Renal pelvis (tissue), 4 donors: Measurements from ENCODE around the gene RASGRF1. TPM values are rescaled to one million over a fixed set of nuclear protein-coding genes. Genes with fewer than 3 reads are reported as not detected.
"Not testable (repeated sequence)": the region's sequence is repeated elsewhere in the genome, so short reads cannot be mapped to it uniquely, and the experiment has no call there.

Experiments used
- DNase-seq: peaks from one replicate; pipeline ENCODE4 v3.0.0-alpha.2; 2013
- polyA plus RNA-seq, 3 donors: library from polyadenylated mRNA; unstranded; fragments of 120-200 nt; gene quantifications; one replicate each; pipeline ENCODE4 v1.2.1, GENCODE V29; 2013; ENCODE audit not compliant: insufficient read length in 3 of 3

Gene RASGRF1
- polyA plus RNA-seq, 3 donors, result 0.40 to 0.51 (median 0.41) TPM

DNA sequence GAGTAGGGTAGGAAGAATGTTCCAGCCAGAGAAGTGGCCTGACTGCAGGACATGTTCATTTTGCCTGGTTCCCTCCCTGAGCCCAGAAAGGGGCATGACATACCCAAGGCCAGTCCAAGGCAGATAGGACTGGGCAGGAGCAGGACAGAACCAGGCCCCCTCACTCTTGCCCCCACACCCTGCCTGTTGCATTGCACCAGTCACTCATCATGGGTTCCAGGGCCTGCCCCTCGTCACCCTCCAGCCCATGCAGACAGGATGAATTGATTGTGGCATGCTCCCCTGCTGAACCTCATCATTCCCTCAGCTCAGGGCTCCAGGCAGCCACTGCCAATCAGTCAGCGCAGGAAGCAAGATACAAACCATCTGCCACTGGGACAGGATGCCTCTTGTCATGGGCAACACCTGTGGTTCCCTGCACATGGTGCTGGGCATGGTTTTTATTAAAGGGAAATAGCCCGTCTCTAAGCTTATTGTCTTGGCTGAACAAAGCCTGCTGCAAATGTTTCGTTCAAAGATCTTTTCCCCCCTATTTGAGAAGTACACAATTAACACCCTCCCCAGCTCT lies 48.9 kb downstream of the RASGRF1 start:
- DNase-seq, result no peak

DNA sequence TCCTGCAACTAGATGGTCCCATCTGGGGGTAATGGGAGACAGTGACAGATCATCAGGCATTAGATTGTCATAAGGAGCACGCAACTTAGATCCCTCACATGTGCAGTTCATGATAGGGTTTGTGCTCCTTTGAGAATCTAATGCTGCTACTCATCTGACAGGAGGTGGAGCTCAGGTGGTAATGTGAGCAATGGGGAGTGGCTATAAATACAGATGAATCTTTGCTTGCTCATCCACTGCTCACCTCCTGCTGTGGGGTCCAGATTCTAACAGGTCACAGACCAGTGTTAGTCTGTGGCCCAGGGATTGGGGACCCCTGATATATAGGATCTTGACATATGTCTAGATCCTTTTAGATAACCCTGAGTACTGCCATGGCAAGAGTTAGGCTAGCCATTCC lies 52.7 kb downstream of the RASGRF1 start:
- no peak for DNase-seq

DNA sequence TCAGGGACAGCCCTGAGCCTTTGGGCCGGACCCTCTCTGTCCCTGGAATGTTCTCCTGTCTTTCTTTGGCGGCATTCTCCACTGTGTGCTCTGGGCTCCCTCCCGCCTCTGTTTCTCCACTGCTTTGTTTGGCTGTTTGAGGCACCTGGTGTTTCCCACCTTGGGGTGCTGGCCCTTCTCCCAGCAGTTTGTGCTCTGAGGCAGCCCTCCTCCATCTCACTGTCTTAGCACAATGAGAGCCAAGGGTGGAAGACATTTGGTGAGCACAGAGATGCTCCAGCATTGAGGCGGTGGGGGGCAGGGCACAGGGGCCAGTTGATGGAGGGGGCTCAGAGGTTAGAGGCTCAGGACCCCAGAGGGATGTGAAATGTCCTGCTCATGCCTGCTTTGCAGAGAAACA lies 54.3 kb downstream of the RASGRF1 start:
- DNase-seq, result no peak

DNA sequence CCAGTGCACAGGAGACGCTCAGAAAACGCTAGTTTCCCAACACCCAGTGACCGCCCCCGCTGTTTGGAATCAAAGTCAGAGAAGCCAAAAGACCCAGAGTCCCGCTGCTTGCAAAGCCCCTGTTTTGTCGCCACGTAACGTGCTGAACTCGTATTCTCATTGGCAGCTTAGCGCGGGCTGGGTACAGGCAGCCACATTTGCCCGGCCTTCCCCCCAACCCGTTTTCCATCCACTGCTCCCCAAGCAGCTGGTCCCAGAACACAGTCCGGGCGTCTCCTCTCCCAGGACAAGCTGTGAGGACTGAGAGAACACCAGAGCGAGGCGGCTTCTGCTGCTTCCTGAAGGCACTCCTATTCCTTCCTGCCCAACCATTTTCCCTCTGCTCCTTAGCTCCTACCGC lies 54.8 kb downstream of the RASGRF1 start:
- DNase-seq, result no peak

DNA sequence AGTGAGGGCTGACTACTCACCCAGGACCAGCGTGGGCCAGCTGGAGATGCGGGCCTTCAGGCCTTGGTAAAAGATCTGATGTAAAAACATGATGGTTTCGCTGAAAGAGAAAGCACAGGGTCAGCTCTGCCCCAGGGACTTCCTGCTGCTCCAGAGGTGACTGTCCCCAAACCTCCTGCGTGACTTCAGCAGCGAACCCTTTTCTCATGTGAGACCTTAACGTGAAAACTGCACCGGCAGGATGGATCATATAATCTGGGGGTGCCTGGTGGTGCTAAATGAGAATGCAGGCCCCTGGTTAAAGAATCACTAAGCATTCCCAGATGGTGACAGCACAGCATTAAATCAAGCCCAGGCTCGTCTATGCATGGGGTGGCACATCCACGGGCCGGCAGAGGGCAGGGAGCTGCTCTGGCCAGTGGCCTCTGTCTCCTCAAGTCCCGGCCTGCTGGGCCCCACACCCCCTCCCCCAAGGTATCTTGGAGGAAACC lies 55.4 kb downstream of the RASGRF1 start:
- peak; percentile 20 for DNase-seq

DNA sequence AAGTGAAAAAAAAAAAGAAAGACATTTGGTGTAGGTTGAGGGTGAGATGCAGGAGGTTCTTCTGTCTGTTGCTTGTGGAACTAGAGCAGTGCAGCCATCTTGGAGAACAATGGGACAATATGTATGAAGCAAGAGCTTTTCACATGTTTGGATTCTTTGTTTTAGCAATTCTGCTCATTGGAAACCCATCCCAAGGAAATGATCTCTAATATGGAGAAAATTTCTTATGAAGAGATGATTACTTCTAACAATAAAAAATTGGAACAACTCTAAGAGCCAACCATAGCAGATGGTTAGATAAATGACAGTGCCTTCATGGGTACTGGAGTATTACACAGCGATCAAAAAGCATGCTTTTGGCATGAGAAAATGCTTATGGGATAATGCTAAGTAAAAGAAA lies 56.3 kb downstream of the RASGRF1 start:
- DNase-seq, result no peak

DNA sequence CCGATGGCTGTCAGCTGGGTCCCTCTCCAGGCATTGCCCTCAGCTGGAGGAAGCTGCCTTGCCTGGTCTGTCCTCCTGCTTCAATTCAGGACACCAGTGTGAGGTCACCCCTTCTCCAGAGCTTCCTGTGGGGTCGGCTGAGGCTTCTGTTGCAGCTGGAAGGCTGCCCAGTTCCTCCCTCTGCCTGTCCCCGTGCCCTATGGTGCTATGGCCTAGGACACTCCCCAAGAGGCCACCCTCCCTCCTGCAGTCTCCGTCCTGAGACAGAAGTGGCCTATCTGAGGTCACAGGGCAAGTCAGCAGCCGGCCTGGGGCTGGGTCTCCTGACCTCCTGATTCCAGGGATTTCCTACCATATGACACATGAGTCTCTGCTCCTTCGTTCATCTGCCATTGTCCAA lies 57.9 kb downstream of the RASGRF1 start:
- no peak for DNase-seq

DNA sequence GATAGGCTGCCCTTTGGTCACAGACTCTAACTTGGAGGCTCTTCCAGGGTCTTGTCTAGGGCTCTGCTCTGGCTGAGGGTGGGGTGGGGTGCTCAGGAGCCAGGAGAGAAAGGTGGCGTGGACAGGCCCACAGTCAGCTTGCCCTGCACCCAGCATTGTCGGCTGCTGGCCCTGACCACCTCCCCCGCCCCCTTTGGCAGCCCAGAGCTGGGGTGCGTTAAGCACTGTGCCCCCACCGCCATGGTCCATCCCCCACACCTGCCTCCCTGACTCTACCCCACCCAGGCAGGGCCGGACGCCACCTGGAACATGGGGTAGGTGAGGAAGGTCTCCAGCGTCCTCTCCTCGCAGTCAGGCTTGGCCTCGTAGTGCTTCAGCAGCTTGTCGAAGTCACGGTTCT lies 58.8 kb downstream of the RASGRF1 start:
- no peak for DNase-seq

DNA sequence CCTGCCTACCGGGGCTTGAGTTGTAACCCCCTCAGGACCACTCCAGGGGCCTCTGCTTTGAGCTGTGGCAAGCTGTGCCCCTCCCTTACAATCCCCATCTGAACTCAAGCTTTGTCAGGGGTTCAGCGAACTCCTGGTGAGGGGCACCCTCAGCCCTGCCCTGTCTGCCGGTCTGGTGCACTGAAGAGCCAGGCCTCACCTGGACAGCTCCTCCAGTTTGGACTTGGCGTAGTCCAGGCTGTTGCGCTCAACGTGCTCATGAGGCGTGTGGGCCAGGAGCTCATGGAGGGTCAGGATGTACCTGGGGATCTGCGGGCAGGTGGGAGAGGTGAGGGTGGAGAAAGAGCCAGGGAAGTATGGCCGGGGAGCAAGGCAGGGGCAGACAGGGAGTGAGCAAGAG lies 59.4 kb downstream of the RASGRF1 start:
- DNase-seq, result no peak

DNA sequence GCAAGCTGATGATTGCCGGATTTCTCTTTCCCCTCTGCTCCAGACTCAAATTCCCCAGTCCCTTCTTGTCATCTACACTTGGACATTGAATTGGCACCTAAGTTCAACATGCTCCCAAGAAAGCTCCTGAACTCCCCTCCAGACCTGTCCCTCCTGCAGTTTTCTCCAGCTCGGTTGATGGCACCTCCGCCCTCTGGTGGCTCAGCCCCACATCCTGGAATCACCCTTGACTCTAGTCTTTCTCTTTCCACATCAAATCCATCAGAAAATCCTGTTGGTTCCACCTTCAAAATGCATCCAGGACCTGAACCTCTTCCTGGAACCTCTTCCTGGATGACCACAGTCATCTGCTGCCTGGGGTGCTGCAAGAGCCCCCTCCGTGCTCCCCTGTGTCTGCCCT lies 60.1 kb downstream of the RASGRF1 start:
- no peak for DNase-seq

DNA sequence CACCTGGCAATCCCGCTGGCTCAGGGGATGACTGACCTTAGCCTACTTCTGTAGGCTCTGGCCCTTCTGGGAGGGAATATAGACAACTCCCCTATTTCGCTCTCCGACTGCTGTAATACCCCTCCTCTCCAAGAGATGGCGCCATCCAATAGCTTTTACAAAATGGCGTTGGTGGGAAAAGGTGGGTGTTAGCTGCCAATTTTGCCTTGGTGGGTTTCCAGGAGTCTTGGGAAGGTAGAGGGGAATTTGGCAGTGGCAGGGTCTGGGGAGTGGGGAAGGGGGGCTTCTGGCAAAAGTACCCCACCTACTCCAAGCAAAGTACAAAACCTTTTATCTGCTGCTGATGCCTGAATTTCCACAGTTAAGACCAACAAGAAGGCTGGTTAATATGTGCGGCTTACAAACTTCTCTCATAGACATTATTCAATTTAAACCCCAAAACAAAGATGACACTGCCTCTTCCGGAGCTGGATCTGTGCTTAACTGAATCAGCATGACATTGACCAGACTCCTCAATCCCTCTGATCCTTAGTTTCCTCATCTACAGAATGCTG lies 62.1 kb downstream of the RASGRF1 start:
- DNase-seq, result peak; percentile 38

DNA sequence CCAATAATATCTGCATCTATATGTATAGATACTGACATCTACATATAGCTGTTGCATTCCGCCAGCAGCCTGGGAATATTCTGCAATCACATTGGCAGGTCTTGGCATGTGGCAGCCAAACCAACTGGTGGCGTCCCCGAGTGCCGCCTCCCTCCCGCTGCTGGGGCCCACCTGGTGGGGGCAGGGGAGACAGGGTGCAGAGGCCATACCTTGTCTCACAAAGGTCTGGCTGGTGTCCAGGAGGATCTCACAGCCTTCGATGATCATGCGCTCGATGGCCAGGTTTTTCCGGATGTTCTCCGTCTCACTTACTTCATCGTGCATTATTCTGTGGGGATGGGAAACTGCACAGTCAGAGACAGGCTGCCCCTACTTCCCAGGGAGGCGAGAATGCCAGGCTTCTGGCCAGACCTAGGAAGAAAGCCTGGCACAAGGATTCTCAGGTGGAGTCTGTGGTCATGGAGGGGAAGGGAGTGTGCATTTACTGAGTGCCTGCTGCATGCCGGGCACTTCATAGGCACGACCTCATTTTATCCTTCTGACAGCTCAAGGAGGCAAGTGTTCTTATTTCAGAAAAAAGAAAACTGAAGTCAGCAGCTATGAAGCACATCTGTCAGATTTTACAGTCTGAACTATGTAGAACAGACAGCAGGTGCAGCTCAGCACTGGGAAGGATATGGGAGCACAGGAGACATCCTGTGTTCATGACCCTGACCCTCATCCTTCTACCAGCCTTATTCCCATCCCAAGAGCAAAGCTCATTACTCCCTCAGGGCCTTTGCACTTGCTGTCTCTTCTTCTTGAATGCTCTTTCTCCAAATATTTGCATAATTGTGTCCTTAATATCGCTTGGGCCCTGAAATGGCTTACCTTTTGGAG lies 62.8 kb downstream of the RASGRF1 start:
- no peak for DNase-seq

DNA sequence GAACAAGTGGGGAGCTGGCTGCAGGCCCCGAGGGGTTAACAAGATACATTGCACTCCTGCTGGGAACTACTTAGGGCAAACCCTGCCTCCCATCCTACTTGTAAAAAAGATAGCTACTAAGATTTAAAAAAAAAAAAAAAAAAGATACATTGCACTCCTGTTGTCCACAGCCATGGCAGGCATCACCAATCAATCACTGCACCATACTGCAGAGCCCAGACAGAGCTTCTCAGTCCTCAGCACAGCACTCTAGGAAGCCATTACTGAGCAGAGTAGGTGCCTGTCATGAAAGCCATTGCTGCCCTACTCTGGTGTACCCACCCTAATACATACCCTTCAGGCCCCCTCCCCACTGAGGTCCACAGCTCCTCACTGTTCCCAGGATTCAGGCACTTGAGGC lies 64.8 kb downstream of the RASGRF1 start:
- DNase-seq, result no peak

DNA sequence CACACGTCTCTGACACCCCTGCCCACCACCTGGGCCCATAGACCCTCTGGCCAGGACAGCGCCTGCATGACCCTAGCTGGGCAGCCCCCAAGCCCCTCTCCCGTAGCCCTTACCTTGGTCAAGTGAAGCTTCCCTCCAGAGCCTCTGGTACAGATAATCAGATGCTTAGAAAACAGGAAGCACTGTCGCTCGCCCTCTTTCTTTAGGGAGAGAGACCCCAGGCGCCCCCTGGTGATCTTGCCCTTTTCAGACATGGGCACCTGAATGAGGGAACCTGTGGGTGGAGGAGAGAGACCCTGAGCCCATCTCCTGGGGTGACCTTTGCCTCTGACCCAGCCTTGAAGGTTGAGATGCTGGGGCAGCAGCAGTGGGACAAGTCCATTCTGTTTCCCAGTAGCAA lies 65.4 kb downstream of the RASGRF1 start:
- DNase-seq, result no peak

DNA sequence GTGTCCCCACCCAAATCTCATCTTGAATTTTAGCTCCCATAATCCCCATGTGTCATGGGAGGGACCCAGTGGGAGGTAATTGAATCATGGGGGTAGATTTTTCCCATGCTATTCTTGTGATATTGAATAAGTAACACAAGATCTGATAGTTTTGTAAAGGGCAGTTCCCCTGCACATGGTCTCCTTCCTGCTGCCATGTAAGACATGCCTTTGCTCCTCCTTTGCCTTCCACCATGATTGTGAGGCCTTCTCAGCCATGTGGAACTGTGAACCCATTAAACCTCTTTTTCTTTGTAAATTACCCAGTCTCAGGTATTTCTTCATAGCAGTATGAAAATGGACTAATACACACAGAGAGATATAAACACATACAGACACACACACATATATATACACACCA lies 66.1 kb downstream of the RASGRF1 start:
- not testable (repeated sequence) for DNase-seq

DNA sequence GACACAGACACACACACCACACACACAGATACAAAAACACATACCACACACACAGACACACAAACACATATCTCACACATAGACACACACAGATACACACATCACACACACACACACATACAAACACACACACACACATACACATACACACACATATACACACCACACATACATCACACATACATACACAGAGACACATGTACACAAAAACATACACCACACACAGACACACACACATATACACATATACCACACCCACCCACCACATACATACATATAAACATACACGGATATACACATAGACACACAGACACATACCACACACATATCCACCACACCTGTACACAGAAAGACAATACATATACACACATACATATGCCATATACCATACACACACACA lies 66.7 kb downstream of the RASGRF1 start:
- DNase-seq, result no peak

DNA sequence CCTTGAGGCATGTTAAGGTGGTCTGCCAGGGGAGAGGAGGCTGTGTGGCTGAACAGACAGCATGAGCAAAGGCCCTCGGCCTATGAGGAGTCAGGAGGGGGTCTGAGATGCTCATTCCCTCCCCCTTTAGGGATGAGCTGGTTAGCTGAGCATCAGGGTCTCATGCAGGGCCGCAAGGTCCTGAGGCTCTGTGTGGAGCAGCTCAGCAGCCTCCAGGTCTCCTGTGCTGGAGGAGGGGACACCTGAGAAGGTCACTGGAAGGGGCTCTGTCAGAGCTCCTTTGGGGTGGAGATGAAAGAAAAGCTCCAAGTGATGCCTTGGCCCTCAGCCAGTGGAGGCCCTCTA lies 67.1 kb downstream of the RASGRF1 start:
- DNase-seq, result no peak

DNA sequence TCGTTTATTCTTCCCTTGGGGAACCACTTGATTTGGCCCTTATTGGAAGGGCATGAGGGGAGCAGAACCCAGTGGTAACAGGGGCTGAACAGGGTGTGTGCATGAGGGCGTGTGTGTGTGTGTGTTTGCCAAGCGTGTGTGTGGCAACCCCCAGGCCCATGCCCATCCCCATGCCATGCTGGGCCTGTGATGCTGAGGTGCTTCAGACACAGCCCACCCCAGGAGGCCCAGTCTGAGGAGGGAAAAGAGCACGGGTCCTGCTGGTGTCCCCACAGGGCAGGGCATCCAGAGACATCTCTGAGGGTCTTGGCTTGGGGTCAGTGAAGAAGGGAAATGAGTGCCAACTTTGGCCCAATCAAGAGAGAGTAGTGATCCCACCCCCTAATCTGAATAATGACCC lies 71.6 kb downstream of the RASGRF1 start:
- DNase-seq, result no peak

DNA sequence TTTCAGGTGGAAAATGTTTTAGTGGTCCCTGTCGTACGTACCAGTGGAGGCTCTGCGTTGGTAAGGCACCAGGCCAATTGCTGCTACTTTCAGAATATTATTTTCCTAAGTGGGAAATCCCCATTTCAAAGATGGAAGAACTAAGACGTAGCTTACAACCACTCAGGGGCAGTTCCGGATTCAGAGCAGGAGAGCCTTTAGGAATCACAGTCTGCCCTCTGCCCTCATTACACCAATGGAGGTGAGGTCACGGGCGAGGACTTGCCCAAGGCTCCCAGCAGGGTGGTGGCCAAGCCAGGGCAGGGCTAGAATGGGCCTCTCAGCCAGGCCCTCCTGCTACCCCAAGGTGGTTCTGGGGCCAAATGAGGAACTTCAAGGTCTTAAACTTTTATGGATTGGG lies 72.6 kb downstream of the RASGRF1 start:
- no peak for DNase-seq

DNA sequence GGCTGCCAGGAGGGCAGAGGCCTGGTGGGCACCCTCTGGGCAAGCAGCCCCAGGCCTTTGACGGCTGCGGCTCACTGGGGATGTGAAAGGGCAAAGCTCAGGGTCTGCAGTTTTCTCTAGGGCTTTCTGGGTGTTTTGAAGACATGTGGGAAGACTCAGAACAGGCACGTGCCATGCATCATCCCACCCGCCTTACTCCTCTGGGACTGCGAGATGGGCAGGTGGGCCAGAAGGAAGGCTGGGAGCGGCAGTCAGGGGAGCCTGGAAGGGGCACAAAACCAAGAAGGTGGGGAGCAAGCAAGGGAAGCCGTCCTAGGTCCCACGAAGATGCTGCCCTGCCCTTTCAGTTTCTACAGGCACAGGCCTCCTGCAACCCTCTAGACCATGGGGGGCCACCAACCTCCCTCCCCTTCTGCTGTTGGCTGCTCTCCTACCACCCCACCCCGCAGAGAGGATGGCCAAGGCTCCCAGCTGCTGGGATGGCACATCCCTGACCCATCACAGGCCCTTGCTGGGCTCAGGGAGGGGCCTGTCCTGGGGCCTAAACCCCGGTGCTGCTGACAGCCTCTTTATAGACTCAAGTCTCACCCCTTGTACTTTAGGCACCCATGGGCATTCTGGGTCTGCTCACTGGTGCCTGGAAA lies 73.9 kb downstream of the RASGRF1 start:
- no peak for DNase-seq

DNA sequence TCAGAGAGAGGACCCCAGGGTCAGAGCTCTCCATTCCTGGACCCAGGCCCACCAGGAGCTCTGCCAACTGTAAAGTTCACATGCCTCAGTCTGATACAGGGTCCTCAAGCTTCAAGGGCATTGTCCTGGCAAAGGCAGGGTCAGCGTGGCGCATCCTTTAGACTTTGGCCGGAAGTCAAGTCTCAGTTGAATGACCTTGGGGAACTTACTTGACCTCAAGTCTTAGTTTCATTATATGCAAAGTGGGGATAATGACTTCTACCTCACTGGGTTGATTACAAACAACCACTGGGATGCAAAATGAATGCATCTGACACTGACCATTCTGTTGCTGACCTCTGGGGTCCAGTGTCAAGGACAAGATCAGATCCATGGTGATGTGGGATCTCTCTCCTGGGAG lies 75.2 kb downstream of the RASGRF1 start:
- no peak for DNase-seq

DNA sequence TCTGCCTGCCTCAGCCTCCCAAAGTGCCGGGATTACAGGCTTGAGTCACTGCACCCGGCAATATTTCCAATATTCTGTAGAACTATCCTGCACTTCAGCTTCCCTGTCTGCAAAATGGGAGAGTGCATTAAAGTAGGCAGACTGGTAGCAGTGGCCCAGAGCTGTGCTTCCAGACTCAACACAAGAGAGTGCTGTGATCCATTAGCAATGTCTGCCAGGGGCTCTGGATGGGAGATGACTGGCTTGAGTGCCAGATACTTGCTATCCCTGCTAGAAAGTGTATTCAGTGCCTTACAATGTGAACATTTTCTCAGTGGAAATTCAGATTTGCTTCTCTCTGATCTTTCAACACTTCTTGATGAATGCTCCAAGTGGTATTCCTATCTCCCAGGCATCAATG lies 80.3 kb downstream of the RASGRF1 start:
- no peak for DNase-seq

DNA sequence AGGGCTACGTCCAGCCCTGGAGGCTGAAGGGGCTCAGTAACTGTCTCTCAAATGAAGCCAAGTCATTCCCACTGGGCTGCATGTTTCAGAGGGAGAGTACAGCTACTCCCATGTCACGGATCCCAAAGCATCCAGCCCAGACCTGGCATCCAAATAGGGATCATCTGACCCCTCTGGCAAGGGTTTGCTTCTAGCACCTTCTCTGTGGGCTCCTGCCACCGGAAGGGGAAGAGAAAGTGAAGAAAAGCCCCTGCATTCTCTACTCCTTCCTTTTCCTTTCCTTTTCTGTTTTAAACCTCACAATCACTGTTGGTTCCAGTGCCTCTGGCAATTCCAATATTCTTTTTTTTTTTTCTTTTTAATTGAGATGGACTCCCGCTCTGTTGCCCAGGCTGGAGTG lies 81.2 kb downstream of the RASGRF1 start:
- no peak for DNase-seq
